Hepatocyte (in vitro differentiated cells): Measurements from ENCODE around the gene STAT5B.

ENCODE experiments used
- EZH2 ChIP-seq: fragments of 200-600 bp; sonication (generic); IDR thresholded peaks from 2 replicates; pipeline ENCODE4 v1.6.1; 2016; ENCODE audit warnings: antibody characterized with exemption, mild to moderate bottlenecking, borderline replicate concordance
- EZH2phosphoT487 ChIP-seq: fragments of 200-600 bp; sonication (generic); IDR thresholded peaks from one replicate; pipeline ENCODE4 v1.6.1; 2018; ENCODE audit warnings: antibody characterized with exemption, mild to moderate bottlenecking, low read depth, moderate library complexity; ENCODE audit not compliant: unreplicated experiment, severe bottlenecking
- TF ChIP-seq, protein P1 (sequence below): fragments of 200-600 bp; sonication (generic); IDR thresholded peaks from 2 replicates; pipeline ENCODE4 v1.5.1; 2016; ENCODE audit warnings: antibody characterized with exemption, mild to moderate bottlenecking; ENCODE audit not compliant: poor library complexity

DNA sequence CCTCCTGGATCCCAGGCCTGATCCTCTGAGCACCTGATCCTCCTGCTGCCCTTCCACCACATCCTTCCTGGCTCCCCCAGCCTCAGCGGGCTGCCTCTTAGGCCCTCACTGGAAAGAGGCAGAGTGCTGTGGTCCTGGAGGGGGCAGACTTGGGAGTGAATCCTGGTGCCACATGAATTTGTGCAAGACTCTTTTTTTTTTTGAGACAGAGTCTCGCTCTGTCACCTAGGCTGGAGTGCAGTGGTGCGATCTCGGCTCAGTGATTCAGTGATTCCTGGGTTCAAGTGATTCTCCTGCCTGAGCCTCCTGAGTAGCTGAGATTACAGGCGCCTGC lies 84.9 kb downstream of the STAT5B start:
- TF ChIP-seq, protein P1, sequence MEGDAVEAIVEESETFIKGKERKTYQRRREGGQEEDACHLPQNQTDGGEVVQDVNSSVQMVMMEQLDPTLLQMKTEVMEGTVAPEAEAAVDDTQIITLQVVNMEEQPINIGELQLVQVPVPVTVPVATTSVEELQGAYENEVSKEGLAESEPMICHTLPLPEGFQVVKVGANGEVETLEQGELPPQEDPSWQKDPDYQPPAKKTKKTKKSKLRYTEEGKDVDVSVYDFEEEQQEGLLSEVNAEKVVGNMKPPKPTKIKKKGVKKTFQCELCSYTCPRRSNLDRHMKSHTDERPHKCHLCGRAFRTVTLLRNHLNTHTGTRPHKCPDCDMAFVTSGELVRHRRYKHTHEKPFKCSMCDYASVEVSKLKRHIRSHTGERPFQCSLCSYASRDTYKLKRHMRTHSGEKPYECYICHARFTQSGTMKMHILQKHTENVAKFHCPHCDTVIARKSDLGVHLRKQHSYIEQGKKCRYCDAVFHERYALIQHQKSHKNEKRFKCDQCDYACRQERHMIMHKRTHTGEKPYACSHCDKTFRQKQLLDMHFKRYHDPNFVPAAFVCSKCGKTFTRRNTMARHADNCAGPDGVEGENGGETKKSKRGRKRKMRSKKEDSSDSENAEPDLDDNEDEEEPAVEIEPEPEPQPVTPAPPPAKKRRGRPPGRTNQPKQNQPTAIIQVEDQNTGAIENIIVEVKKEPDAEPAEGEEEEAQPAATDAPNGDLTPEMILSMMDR, result no peak
- TF ChIP-seq EZH2 (no peak), EZH2phosphoT487 (no peak)
